H1 (cell line): ENCODE measurements around the gene GIMAP2. TPM values are rescaled to one million over a fixed set of nuclear protein-coding genes. Genes with fewer than 3 reads are reported as not detected.

Experiments
- CTCF ChIA-PET: fragments of 300-600 bp; sonication (Branson Sonifier 250); formaldehyde crosslinking; loops from one replicate; lab custom pipeline; 2021; ENCODE audit not compliant: partially characterized antibody; lab: Charles Lee
- POLR2A ChIA-PET: fragments of 300-600 bp; sonication (Branson Sonifier 250); formaldehyde crosslinking; loops from one replicate; lab custom pipeline; 2021; ENCODE audit warnings: inconsistent platforms; ENCODE audit not compliant: partially characterized antibody; lab: Charles Lee
- DNase-seq, 2 experiments: peaks; one replicate each; pipeline versions ENCODE4 v3.0.0 to v3.0.0-alpha.2; 2010 to 2022; ENCODE audit warnings: low spot score in 2 of 2, low read depth in 1 of 2, mixed read lengths in 1 of 2
- FAIRE-seq: peaks from 2 replicates; lab custom pipeline; 2011; peaks lifted over from hg19 to GRCh38; lab: Jason Lieb, UNC
- H2AFZ ChIP-seq: 2 replicates; pipeline ENCODE4 v1.8.1; 2012; ENCODE audit warnings: low read length, inconsistent platforms
- H2AK5ac ChIP-seq: 2 replicates; pipeline ENCODE4 v1.6.1; 2013; ENCODE audit warnings: low read depth, low read length
- H2BK120ac ChIP-seq: replicated peaks from 2 replicates; pipeline ENCODE3; 2013; ENCODE audit warnings: low read depth, low read length, inconsistent platforms
- H2BK12ac ChIP-seq: 2 replicates; pipeline ENCODE4 v1.6.1; 2013; ENCODE audit warnings: low read depth, low read length
- H2BK15ac ChIP-seq: 2 replicates; pipeline ENCODE4 v1.6.1; 2013; ENCODE audit warnings: low read length
- H2BK20ac ChIP-seq: 2 replicates; pipeline ENCODE4 v1.6.1; 2013; ENCODE audit warnings: low read length
- H2BK5ac ChIP-seq: 2 replicates; pipeline ENCODE4 v1.6.1; 2013; ENCODE audit warnings: low read depth, low read length
- H3K14ac ChIP-seq: 2 replicates; pipeline ENCODE4 v1.6.1; 2013; ENCODE audit warnings: inconsistent platforms; ENCODE audit not compliant: insufficient read length
- H3K18ac ChIP-seq: 2 replicates; pipeline ENCODE4 v1.6.1; 2013; ENCODE audit warnings: low read length; ENCODE audit errors: extremely low read depth
- H3K23ac ChIP-seq: 2 replicates; pipeline ENCODE4 v1.6.1; 2013; ENCODE audit warnings: inconsistent platforms; ENCODE audit not compliant: insufficient read length
- H3K23me2 ChIP-seq: 2 replicates; pipeline ENCODE4 v1.6.1; 2013; ENCODE audit warnings: low read depth, low read length
- H3K27ac ChIP-seq: 2 replicates; pipeline ENCODE4 v1.6.1; 2011; ENCODE audit warnings: low read depth, low read length, inconsistent platforms
- H3K27me3 ChIP-seq, 4 experiments: replicated peaks in 1 of 4; 1 replicate in 1 of 4; 2 replicates in 3 of 4; pipeline versions ENCODE4 v1.6.1 to v1.8.1; 2011 to 2013; ENCODE audit warnings: low read length in 3 of 4, mild to moderate bottlenecking in 3 of 4, inconsistent platforms in 2 of 4, mixed read lengths in 2 of 4, moderate library complexity in 1 of 4; ENCODE audit not compliant: control insufficient read depth in 3 of 4, insufficient read depth in 3 of 4; ENCODE audit errors: extremely low read depth in 1 of 4
- H3K36me3 ChIP-seq, 4 experiments: 2 replicates each; pipeline versions ENCODE4 v1.6.1 to v1.8.1; 2011 to 2013; ENCODE audit warnings: mild to moderate bottlenecking in 4 of 4, low read length in 3 of 4, moderate library complexity in 2 of 4, control low read depth in 1 of 4, inconsistent platforms in 1 of 4; ENCODE audit not compliant: insufficient read depth in 4 of 4, control insufficient read depth in 2 of 4
- H3K4ac ChIP-seq: replicated peaks from 2 replicates; pipeline ENCODE3; 2013; ENCODE audit warnings: low read length, low read depth, mixed read lengths, inconsistent platforms; ENCODE audit not compliant: insufficient read length
- H3K4me1 ChIP-seq, 4 experiments: replicated peaks in 1 of 4; 1 replicate in 1 of 4; 2 replicates in 3 of 4; pipeline versions ENCODE4 v1.6.1 to v1.8.1; 2011 to 2013; ENCODE audit warnings: low read length in 3 of 4, inconsistent platforms in 2 of 4, mixed read lengths in 1 of 4; ENCODE audit not compliant: insufficient read depth in 4 of 4, control insufficient read depth in 3 of 4
- H3K4me2 ChIP-seq, 2 experiments: 2 replicates each; pipeline versions ENCODE4 v1.6.1 to v1.8.1; 2011 to 2013; ENCODE audit warnings: low read depth in 2 of 2, low read length in 2 of 2, control low read depth in 1 of 2, inconsistent platforms in 1 of 2, mild to moderate bottlenecking in 1 of 2; ENCODE audit not compliant: insufficient read depth in 1 of 2
- H3K4me3 ChIP-seq, 4 experiments: fragments of 200-600, 300-600 bp in 1 of 4; sonication (generic), shearing (Covaris generic), sonication (Bioruptor Twin) in 1 of 4; 2 replicates each; pipeline versions ENCODE4 v1.5.1 to v1.8.1; 2011 to 2016; ENCODE audit warnings: low read length in 4 of 4, low read depth in 3 of 4, control low read depth in 2 of 4, inconsistent platforms in 2 of 4, mild to moderate bottlenecking in 2 of 4, mixed read lengths in 1 of 4, moderate library complexity in 1 of 4; ENCODE audit not compliant: insufficient read depth in 2 of 4; ENCODE audit errors: extremely low read depth in 1 of 4
- H3K56ac ChIP-seq: replicated peaks from 2 replicates; pipeline ENCODE3; 2013; ENCODE audit warnings: low read depth, mild to moderate bottlenecking, mixed read lengths, low read length, inconsistent platforms; ENCODE audit not compliant: insufficient read length
- H3K79me1 ChIP-seq: 2 replicates; pipeline ENCODE4 v1.6.1; 2013; ENCODE audit warnings: low read depth, low read length, control low read depth
- H3K79me2 ChIP-seq, 2 experiments: 2 replicates each; pipeline versions ENCODE4 v1.6.1 to v1.8.1; 2012 to 2013; ENCODE audit warnings: low read length in 2 of 2, mild to moderate bottlenecking in 2 of 2, inconsistent platforms in 1 of 2; ENCODE audit not compliant: insufficient read depth in 2 of 2, control insufficient read depth in 1 of 2
- H3K9ac ChIP-seq, 4 experiments: replicated peaks in 1 of 4; 1 replicate in 1 of 4; 2 replicates in 3 of 4; pipeline versions ENCODE4 v1.6.1 to v1.8.1; 2011 to 2013; ENCODE audit warnings: low read depth in 3 of 4, low read length in 3 of 4, control low read depth in 2 of 4, mild to moderate bottlenecking in 2 of 4, moderate library complexity in 2 of 4, inconsistent platforms in 1 of 4; ENCODE audit errors: extremely low read depth in 1 of 4
- H3K9me3 ChIP-seq, 2 experiments: 2 replicates each; pipeline versions ENCODE4 v1.6.1 to v1.8.1; 2012 to 2013; ENCODE audit warnings: mild to moderate bottlenecking in 2 of 2, moderate library complexity in 2 of 2, control low read depth in 1 of 2, inconsistent platforms in 1 of 2, low read depth in 1 of 2, low read length in 1 of 2, mixed read lengths in 1 of 2; ENCODE audit not compliant: insufficient read depth in 2 of 2
- H4K20me1 ChIP-seq, 2 experiments: replicated peaks in 1 of 2; 2 replicates each; pipeline versions ENCODE3 to v1.8.1; 2011 to 2013; ENCODE audit warnings: inconsistent platforms in 2 of 2, low read length in 2 of 2, mild to moderate bottlenecking in 1 of 2; ENCODE audit not compliant: insufficient read depth in 2 of 2, control insufficient read depth in 1 of 2
- H4K5ac ChIP-seq: 2 replicates; pipeline ENCODE4 v1.6.1; 2013; ENCODE audit warnings: low read length, low read depth, mixed read lengths, inconsistent platforms; ENCODE audit not compliant: insufficient read length
- H4K8ac ChIP-seq: 2 replicates; pipeline ENCODE4 v1.8.0; 2013; ENCODE audit warnings: mild to moderate bottlenecking, moderate library complexity, low read length, inconsistent platforms; ENCODE audit not compliant: insufficient read depth; ENCODE audit errors: extremely low read depth
- H4K91ac ChIP-seq: replicated peaks from 2 replicates; pipeline ENCODE3; 2013; ENCODE audit warnings: low read length, mixed read lengths, inconsistent platforms; ENCODE audit not compliant: insufficient read length
- CHD1 ChIP-seq: IDR thresholded peaks from 2 replicates; pipeline ENCODE4 v1.6.1; 2012; ENCODE audit warnings: low read depth, low read length, improper control_type of control experiment
- GTF2F1 ChIP-seq: IDR thresholded peaks from 2 replicates; pipeline ENCODE4 v1.6.1; 2012; ENCODE audit warnings: low read depth, low read length, improper control_type of control experiment, borderline replicate concordance
- SP4 ChIP-seq: IDR thresholded peaks from 2 replicates; pipeline ENCODE4 v1.6.1; 2012; ENCODE audit warnings: low read length, inconsistent platforms
- TEAD4 ChIP-seq: IDR thresholded peaks from 2 replicates; pipeline ENCODE4 v1.6.1; 2012; ENCODE audit warnings: low read depth, low read length, inconsistent platforms, mixed read lengths
- USF2 ChIP-seq: IDR thresholded peaks from 2 replicates; pipeline ENCODE4 v1.6.1; 2011; ENCODE audit warnings: low read length, improper control_type of control experiment
- WGBS, 2 experiments: shearing (Covaris generic) in 1 of 2; methylation state at CpG; one replicate each; pipeline versions ENCODE4 v1.1.6 to v1.1.7; 2013 to 2015; ENCODE audit warnings: low lambda C conversion rate in 2 of 2, mixed read lengths in 2 of 2, inconsistent platforms in 1 of 2, low coverage in 1 of 2, missing lambda C conversion rate in 1 of 2; ENCODE audit not compliant: insufficient replicate concordance in 2 of 2, insufficient coverage in 1 of 2, insufficient read length in 1 of 2; ENCODE audit errors: extremely low coverage in 1 of 2, missing lambda C conversion rate in 1 of 2; 5-methylcytosine and 5-hydroxymethylcytosine counted together
- long read RNA-seq, 2 experiments: library from RNA in 1 of 2; library from capped mRNA in 1 of 2; stranded (forward); transcript quantifications; one replicate each; pipeline ENCODE4 v2.0.0, GENCODE V29; 2021; ENCODE audit warnings: inconsistent platforms in 1 of 2
- polyA minus RNA-seq, 3 experiments: library from RNA; depleted of rRNA, polyadenylated mRNA; stranded (reverse); fragments of >200 nt; gene quantifications; 1 replicate in 2 of 3; 2 replicates in 1 of 3; pipeline ENCODE4 v1.2.3, GENCODE V29; 2011
- polyA plus RNA-seq, 7 experiments: library from polyadenylated mRNA; depleted of rRNA in 3 of 7; stranded (reverse) in 5 of 7; unstranded in 2 of 7; fragments of >200 nt in 5 of 7; fragments of 200-250 nt in 2 of 7; gene quantifications; 1 replicate in 5 of 7; 2 replicates in 1 of 7; 4 replicates in 1 of 7; pipeline versions ENCODE4 v1.2.1 to v1.2.3, GENCODE V29; 2011 to 2013; ENCODE audit warnings: missing spikeins in 2 of 7, mixed read lengths in 2 of 7
- total RNA-seq: library from RNA; stranded (reverse); fragmentation: NEBNext Ultra II Directional; extraction: Animal tissue kit (Norgen Biotek cat#: 25700); gene quantifications from 2 replicates; pipeline ENCODE4 v1.2.1, GENCODE V29; 2021
- TF ChIP-seq, protein P1 (sequence below): IDR thresholded peaks from 2 replicates; pipeline ENCODE4 v1.6.1; 2012; ENCODE audit warnings: inconsistent platforms

The GIMAP2 gene
- total RNA-seq (not detected in 2 replicates), polyA plus RNA-seq (2011; rRNA removed) (not detected in 2 replicates), polyA minus RNA-seq (2011; rRNA and poly(A)+ RNA removed) (not detected in 2 replicates)
- polyA plus RNA-seq (2011; cell fraction: cytosol; rRNA removed): not detected
- polyA plus RNA-seq (2011; cell fraction: nucleus; rRNA removed): not detected
- polyA plus RNA-seq (2012, experiment 1 of 2): not detected in 4 replicates
- polyA plus RNA-seq (2012, experiment 2 of 2): not detected
- not detected for polyA plus RNA-seq (2013, experiment 1 of 2)
- not detected for polyA plus RNA-seq (2013, experiment 2 of 2)
- polyA minus RNA-seq (2011; cell fraction: cytosol; rRNA and poly(A)+ RNA removed): not detected
- polyA minus RNA-seq (2011; cell fraction: nucleus; rRNA and poly(A)+ RNA removed): not detected
- long read RNA-seq, experiment 1: 0 reads
- long read RNA-seq, experiment 2, partial matches to known transcripts: 0 of 1 reads
- long read RNA-seq, experiment 2, other reads (novel, unspliced or antisense): 0 of 1 reads

DNA sequence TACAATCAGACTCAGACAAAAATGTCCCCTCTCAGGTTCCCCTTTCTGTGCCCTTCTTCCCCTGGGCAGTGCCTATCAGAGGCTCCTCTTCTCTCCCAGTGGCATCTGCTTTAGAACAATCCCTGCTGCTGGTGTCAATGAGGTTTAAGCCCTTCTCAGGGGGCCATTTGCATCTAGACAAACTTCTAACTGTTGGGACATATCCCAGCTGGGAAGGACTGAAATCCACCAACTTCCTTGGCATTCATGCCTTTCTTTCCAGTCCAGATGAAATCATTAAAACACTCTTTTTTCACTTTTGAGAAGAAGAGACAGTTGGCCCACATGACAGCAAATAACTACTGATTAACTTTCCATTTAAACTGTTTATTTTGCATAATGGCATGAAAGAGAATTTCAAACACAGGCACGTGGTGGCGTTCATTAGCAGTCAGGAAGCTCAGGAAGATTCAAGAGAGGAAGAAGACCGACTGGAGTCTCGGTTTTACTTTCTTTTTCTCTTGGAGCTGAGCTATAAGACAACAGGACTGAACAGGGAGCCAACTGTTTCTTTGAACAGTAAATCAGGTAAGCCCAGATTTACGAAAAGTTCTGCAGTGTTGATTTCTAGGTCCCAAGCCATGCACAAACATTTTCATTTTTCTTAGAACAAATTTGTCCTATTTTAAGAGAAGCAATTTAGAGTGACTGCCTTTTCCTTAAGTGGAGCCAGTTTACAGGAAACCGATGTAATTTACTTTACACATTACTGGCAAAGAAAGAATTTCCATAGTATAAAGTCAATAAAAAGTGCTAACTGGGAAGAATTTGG lies at the start of gene GIMAP2:
GIMAP2 (plus strand) TSS at position 488 of the 811 bp plus-strand sequence. CDS start 1,354 bp downstream, outside the sequence.
- H3K4me1 ChIP-seq: no peaks in the 10 kb centered on the region; a peak in 1 of 7 replicates
- H3K9me3 ChIP-seq: no peaks in the 10 kb centered on the region
- no peak within 1 kb of the TSS for H3K4ac ChIP-seq
- no peak within 1 kb of the TSS for H3K9ac ChIP-seq
- FAIRE-seq (no peak), DNase-seq (no peak)
- no peak within 1 kb of the TSS for H2BK12ac ChIP-seq
- H3K79me2 ChIP-seq: no peaks in the 10 kb centered on the region
- H2AFZ ChIP-seq: 0 out of 2 replicates have a peak within 1 kb of the TSS, but pooled peaks have one; percentile 15
- no peak within 1 kb of the TSS for H4K8ac ChIP-seq
- H3K79me1 ChIP-seq: no peaks in the 10 kb centered on the region
- H3K27me3 ChIP-seq: no peaks in the 10 kb centered on the region
- H4K5ac ChIP-seq: no peak within 1 kb of the TSS
- H3K4me2 ChIP-seq: no peak within 1 kb of the TSS
- H3K36me3 ChIP-seq: no peaks in the 10 kb centered on the region
- H3K4me3 ChIP-seq: no peak within 1 kb of the TSS
- no peak within 1 kb of the TSS for H2BK20ac ChIP-seq
- H3K27ac ChIP-seq: no peak within 1 kb of the TSS
- TF ChIP-seq USF2 (no peak), GTF2F1 (no peak), TEAD4 (no peak), SP4 (no peak), CHD1 (no peak)
- TF ChIP-seq, protein P1, sequence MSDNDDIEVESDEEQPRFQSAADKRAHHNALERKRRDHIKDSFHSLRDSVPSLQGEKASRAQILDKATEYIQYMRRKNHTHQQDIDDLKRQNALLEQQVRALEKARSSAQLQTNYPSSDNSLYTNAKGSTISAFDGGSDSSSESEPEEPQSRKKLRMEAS: no peak
- H4K91ac ChIP-seq: no peak within 1 kb of the TSS
- CTCF ChIA-PET: interaction anchor here (1.0 to 1.4 kb wide), 3 partner anchors 11 to 237 kb away, joined by 3 to 4 read pairs (median 3); no protein-coding TSS in a partner anchor
- no peak within 1 kb of the TSS for H3K18ac ChIP-seq
- no peaks in the 10 kb centered on the region for H4K20me1 ChIP-seq
- no peak within 1 kb of the TSS for H3K23ac ChIP-seq
- H2AK5ac ChIP-seq: no peak within 1 kb of the TSS
- no peak within 1 kb of the TSS for H3K14ac ChIP-seq
- no peaks in the 10 kb centered on the region; the same call in 1 of the 2 replicates for H3K23me2 ChIP-seq
- POLR2A ChIA-PET: no interaction called here
- no peak within 1 kb of the TSS for H2BK120ac ChIP-seq
- no peak within 1 kb of the TSS for H3K56ac ChIP-seq
- H2BK5ac ChIP-seq: no peak within 1 kb of the TSS
- WGBS, 2 experiments: 65% methylated on average over 6 of the region's 6 CpGs; no CpG with 5 or more reads in 1 of the 2 experiments
- no peak within 1 kb of the TSS for H2BK15ac ChIP-seq
